Lower leg skin (tissue), 4 donors: ENCODE results near the gene C6orf89. TPM values are rescaled to one million over a fixed set of nuclear protein-coding genes. Genes with fewer than 3 reads are reported as not detected.

Experiments used
- DNase-seq, 2 donors: peaks; one replicate each; pipeline ENCODE4 v3.0.0-alpha.2; 2019; ENCODE audit warnings: low spot score in 2 of 2
- H3K4me3 ChIP-seq: fragments of 200-600 bp; sonication (generic); 2 replicates; pipeline ENCODE4 v1.5.1; 2017; ENCODE audit warnings: mild to moderate bottlenecking, low read depth; ENCODE audit not compliant: poor library complexity, severe bottlenecking
- POLR2A ChIP-seq, 2 donors: fragments of 450-650 bp; IDR thresholded peaks; one replicate each; pipeline ENCODE4 v1.6.1; 2016 to 2017; ENCODE audit warnings: antibody characterized with exemption in 2 of 2, mild to moderate bottlenecking in 1 of 2, moderate library complexity in 1 of 2
- WGBS, 2 donors: methylation state at CpG; one replicate each; pipeline ENCODE4 v1.1.5; 2018; 5-methylcytosine and 5-hydroxymethylcytosine counted together
- intact Hi-C: fragments of 100-400 bp; cut with DNase I; formaldehyde crosslinking; loops from one replicate; pipeline ENCODE4 v1.15.0; 2023; ENCODE audit warnings: low total_unique reads
- total RNA-seq, 4 donors: library from RNA; depleted of rRNA; stranded (reverse); fragments of >200 nt; gene quantifications; one replicate each; pipeline ENCODE4 v1.1.0, GENCODE V29; 2016
- TF ChIP-seq, protein P1 (sequence below), 3 donors: fragments of 450-650 bp; IDR thresholded peaks; one replicate each; pipeline ENCODE4 v1.5.1; 2016; ENCODE audit warnings: antibody characterized with exemption in 3 of 3, mild to moderate bottlenecking in 3 of 3, moderate library complexity in 2 of 3

The C6orf89 gene
- total RNA-seq, 4 donors from 2014 or later, result 27.5 to 47.4 (median 30.5) TPM

GRCh38 chr6:36957773-36958271 lies 72.1 kb downstream of the C6orf89 start:
- intact Hi-C loops, result no loop called here
- DNase-seq, result no peak
- TF ChIP-seq, protein P1, sequence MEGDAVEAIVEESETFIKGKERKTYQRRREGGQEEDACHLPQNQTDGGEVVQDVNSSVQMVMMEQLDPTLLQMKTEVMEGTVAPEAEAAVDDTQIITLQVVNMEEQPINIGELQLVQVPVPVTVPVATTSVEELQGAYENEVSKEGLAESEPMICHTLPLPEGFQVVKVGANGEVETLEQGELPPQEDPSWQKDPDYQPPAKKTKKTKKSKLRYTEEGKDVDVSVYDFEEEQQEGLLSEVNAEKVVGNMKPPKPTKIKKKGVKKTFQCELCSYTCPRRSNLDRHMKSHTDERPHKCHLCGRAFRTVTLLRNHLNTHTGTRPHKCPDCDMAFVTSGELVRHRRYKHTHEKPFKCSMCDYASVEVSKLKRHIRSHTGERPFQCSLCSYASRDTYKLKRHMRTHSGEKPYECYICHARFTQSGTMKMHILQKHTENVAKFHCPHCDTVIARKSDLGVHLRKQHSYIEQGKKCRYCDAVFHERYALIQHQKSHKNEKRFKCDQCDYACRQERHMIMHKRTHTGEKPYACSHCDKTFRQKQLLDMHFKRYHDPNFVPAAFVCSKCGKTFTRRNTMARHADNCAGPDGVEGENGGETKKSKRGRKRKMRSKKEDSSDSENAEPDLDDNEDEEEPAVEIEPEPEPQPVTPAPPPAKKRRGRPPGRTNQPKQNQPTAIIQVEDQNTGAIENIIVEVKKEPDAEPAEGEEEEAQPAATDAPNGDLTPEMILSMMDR (IDR thresholded peaks at IDR 0.05), result no peak
- TF ChIP-seq POLR2A (IDR thresholded peaks at IDR 0.05), result no peak
- 61 to 66% methylated on average over 9 of the region's 9 CpGs for WGBS, 2 donors
- H3K4me3 ChIP-seq, result no peak overlapping the region

DNA sequence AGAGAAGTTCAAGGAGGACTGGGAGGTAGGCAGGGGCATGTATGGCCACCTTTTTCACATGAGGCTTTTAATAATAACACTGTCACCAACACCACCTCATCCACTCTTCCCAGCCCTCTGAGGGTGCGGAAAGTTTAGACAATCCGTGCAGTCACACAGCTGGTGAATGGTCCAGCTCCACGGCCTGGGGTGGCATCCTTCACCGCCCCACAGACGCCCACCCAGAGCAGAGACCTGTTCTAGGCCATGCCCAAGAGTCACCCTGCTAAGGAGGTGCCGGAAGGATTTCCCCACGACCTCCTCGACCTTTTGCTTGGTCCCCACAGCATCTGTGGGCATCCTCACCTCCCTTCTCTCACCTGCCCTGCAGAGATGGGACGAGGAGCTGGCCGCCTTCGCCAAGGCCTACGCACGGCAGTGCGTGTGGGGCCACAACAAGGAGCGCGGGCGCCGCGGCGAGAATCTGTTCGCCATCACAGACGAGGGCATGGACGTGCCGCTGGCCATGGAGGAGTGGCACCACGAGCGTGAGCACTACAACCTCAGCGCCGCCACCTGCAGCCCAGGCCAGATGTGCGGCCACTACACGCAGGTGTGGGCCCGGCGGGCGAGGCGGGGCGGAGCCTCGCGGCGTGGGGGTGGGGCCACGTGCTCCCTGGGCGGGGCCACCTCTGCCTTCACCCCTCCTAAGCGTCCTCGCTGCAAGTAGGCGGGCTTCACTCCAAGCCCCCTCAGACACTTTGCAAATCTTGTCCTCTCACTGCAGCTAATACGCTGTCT lies 73.2 kb downstream of the C6orf89 start:
- no peak for DNase-seq
- WGBS, 2 donors, result 82% methylated on average over 37 to 40 of the region's 44 CpGs
- intact Hi-C loops, result no loop called here
- TF ChIP-seq POLR2A (IDR thresholded peaks at IDR 0.05), result no peak
- TF ChIP-seq, protein P1 (IDR thresholded peaks at IDR 0.05), result no peak
- H3K4me3 ChIP-seq, result no peak overlapping the region

- 83 to 86% methylated on average over 17 of the region's 17 CpGs for WGBS, 2 donors
- no peak overlapping the region for H3K4me3 ChIP-seq
- no peak for DNase-seq
- TF ChIP-seq, protein P1 (IDR thresholded peaks at IDR 0.05), result no peak
- TF ChIP-seq POLR2A (IDR thresholded peaks at IDR 0.05), result no peak
- intact Hi-C loops, result no loop called here
Measured at GRCh38 chr6:36959555-36960250, 74.0 kb downstream of the C6orf89 start.

GRCh38 chr6:36961441-36962435 lies 76.0 kb downstream of the C6orf89 start:
- WGBS, 2 donors, result 69 to 79% methylated on average over 36 to 39 of the region's 40 CpGs
- TF ChIP-seq, protein P1 (IDR thresholded peaks at IDR 0.05), result no peak
- no peak for TF ChIP-seq POLR2A (IDR thresholded peaks at IDR 0.05)
- DNase-seq, result no peak
- intact Hi-C loops, result no loop called here
- H3K4me3 ChIP-seq, result no peak overlapping the region

- peak; percentile 63 to 94 for DNase-seq
- intact Hi-C loops, result no loop called here
- H3K4me3 ChIP-seq, result no peak overlapping the region
- 71 to 78% methylated on average over 12 of the region's 12 CpGs for WGBS, 2 donors
- TF ChIP-seq POLR2A (IDR thresholded peaks at IDR 0.05), result no peak
Measured at GRCh38 chr6:36962874-36963273, 77.1 kb downstream of the C6orf89 start.
